HG03103 (cell line): ENCODE results near the gene LCN2.
"Not testable (repeated sequence)": the region's sequence is repeated elsewhere in the genome, so short reads cannot be mapped to it uniquely, and the experiment has no call there.

Source experiments
- ATAC-seq: cut with Tn5 transposase; IDR thresholded peaks from one replicate; pipeline ENCODE4 v1.9.1; 2021; ENCODE audit warnings: low read depth; ENCODE audit not compliant: unreplicated experiment

The LCN2 gene

GRCh38 chr9:128163523-128164306, 14.5 kb downstream of the LCN2 start:
- no peak for ATAC-seq

DNA sequence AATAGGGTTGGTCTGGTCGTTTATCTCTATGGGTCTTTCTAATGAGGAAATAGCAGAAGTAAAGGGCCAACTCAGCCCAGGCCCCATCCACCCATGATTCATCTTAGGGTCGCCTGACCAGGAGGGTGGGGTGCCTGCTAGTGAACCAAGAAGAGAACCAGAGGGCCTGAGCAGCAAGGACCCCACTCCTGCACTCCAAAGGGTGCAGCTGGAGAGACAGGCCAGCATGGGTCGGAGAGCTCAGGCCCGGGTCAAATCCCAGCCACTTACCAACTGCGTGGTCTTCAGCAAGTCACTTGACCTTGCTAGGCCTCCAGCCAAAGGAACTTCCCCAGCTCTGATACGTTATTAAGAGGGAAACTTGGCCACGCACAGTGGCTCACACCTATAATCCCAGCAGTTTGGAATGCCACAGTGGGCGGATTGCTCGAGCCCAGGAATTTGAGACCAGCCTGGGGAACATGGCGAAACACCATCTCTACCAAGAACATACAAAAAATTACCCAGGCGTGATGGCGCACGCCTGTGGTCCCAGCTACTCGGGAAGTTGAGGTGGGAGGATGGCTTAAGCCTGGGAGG, 15.1 kb downstream of the LCN2 start:
- no peak for ATAC-seq

DNA sequence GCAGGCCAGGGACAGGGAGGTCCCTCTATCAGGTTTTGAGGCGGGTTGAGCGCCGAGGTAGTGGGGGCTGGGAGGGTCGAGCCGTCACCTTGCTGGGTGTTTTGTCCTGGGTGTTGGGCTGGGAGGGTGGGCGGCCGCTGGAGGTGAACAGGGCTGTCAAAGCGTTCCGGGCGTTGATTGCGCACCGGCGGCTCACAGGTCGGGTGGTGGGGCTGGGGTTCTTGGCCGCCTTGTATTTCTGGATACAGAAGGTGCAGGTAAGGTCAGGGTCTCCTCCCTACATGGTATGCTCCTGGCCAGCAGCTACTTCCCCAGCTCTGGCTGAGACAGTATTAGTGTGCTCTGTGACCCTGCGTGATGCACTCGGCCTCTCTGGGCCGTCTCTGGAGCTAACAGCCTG, 16.9 kb downstream of the LCN2 start:
- no peak for ATAC-seq

DNA sequence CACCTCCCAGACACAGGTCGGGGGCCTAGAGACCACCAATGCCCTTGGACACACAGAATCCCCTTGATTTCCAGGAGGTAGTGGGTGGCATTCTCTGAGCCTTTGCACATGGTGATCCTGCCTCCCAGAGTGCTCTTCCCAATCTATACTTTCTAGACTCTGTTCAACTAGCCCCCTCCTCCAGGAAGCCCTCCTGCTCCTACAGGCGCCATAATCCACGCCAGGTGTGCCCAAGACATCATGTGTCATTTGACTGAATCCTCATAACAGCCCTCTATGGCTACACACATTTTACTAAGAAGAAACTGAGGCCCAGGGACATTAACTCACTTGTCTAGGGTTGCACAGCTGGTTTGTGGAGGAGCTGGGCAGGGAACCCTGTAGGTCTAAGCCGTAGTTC, 18.0 kb downstream of the LCN2 start:
- ATAC-seq: no peak

DNA sequence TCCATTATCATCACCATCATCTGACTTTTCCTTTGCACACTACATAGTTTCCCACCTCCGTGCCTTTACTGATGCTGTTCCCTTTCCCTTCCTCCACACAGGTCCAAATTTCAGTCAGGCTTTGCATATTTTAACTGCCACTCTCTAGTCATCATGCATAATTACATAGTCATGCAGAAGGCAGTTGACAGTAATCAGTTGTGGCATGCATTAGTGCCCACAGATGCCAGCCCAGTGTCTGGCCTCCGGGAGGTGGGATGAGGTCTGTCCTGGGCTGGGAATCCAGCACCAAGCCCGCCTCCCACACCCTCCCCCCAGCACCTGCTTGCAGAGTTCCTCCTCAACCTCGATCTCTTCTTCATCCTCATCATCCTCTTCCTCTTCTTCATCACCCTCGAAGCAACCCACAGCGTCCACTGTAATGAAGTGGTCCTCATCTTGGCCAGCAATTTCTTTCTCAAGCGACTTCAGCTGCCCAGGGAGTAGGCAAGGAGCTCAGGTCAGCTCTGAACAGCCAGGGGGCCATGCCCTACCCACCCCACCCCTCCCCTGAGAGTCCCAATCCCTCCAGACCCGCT, 19.6 kb downstream of the LCN2 start:
- no peak for ATAC-seq

- no peak for ATAC-seq
These were observed 20.2 kb downstream of the LCN2 start for GRCh38 chr9:128169492-128169891.

GRCh38 chr9:128169925-128170324, 20.7 kb downstream of the LCN2 start:
- no peak for ATAC-seq

- no peak for ATAC-seq
These were observed 24.8 kb downstream of the LCN2 start for GRCh38 chr9:128174062-128174461.

GRCh38 chr9:128175102-128175563, 25.9 kb downstream of the LCN2 start:
- no peak for ATAC-seq

DNA sequence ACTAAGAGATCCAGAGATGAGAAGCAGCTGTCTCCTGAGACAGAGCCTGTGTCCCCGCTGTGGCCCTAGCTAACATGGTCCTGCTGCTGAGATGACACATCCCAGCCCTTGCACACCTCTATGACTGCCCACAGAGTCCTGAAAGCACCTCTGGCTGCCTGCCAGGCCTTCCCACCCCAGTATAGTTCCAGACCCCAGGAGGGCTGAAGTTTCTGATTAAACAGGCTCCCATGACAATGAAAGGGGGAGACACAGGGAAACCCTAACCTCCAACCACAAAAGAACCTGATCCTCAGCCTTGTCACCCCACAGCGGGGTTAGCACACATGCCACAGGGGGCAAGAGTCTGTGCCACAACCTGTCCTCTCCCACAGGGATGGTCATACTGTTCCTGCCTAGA, 26.5 kb downstream of the LCN2 start:
- ATAC-seq: no peak

DNA sequence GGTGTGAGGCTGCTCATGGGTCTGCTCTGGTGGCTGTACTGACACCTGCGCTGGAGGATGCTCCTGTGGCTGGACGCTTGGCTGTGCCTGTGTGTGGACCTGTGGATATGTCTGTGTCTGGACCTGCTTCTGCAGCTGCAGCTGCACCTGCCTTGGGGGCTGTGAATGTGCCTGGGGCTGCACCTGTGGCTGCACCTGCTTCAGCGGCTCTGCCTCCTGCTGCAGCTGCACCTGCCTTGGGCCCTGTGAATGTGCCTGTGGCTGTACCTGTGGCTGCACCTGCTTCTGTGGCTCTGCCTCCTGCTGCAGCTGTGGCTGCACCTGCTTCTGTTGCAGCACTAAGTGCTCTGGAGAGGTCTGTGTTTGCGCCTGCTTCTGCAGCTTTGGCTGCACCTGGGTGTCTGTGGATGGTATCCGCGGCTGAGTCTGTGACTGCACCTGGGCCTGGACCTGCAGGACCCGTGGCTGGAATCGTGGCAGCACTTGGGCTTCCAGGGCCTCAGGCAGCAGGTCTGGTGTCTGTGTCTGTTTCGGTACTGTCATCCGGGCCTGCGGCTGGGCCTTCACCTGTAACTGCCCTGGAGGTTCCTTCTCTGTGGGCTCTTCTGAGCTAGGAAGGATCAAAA, 29.7 kb downstream of the LCN2 start:
- ATAC-seq: no peak

GRCh38 chr9:128180001-128180400, 30.7 kb downstream of the LCN2 start:
- no peak for ATAC-seq

GRCh38 chr9:128180447-128180846, 31.2 kb downstream of the LCN2 start:
- no peak for ATAC-seq

DNA sequence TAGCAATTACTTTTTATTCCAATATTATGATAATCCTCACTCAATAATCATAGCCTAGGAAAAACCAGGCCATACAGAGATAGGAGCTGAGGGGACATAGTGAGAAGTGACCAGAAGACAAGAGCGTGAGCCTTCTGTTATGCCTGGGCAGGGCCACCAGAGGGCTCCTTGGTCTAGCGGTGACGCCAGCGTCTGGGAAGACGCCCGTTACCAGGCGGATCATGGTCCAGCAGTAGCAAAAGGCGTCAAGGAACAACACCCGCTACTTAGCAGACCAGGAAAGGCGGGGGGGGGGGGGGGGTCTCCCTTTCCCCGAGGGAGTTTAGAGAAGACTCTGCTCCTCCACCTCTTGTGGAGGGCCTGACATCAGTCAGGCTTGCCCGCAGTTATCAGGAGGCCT, 32.2 kb downstream of the LCN2 start:
- ATAC-seq: not testable (repeated sequence)

- ATAC-seq: no peak
These were observed 33.8 kb downstream of the LCN2 start for GRCh38 chr9:128182893-128183588.

DNA sequence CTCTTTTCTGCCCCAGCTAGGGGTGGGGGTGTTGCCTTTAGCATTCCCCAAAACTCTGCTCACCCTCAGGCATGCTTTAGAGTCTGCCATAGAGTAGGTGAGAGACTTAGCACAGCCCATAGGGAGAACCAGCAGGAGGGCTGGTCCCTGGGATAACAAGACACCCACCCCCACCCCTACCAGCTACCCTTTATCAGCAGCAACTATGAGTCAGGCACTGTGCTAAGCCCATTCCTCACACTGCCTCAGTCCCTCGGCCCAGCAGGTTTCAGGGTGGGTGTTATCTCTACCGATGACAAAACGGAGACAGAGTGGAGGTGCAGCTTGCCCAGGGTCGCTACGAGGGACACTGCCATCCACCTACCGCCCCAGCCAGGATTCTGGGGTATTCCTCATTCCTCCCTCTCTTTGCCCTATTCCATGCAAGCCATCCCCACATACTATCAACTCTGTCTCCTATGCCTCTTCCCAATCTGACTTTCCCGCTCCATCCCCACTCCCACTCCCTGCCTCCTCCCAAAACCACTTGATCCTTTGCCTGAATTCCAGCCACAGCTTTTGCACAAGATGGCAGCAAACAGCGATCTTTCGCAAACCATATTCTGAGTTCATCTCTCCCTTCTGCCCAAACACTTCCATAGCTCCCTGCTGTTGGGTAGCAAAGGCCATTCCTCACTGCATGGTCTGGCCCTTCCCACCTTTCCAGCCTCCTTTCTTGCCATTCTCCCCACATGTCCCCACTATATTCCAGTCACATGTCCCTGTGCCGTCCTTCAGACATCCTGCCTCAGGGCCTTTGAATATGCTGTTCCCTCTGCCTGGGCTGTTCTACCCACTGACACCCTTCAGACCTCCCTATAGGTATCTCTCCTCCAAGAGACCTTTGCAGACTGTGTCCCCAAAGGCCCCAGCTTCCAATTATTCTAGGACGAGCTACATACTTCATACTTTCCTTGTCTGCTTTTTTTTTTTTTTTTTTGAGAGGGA, 37.0 kb downstream of the LCN2 start:
- no peak for ATAC-seq

GRCh38 chr9:128187361-128187760, 38.1 kb downstream of the LCN2 start:
- no peak for ATAC-seq

GRCh38 chr9:128188209-128188608, 39.0 kb downstream of the LCN2 start:
- ATAC-seq: no peak

GRCh38 chr9:128190013-128190412, 40.8 kb downstream of the LCN2 start:
- ATAC-seq: no peak
